NCI-H1694 treated with DMSO at 0.1 percent for 48 hours (cell line): ENCODE results near the gene SPATA45.

Source experiments
- DNase-seq: peaks from one replicate; lab custom pipeline; 2025; lab: John Stamatoyannopoulos, UW

The SPATA45 gene

DNA sequence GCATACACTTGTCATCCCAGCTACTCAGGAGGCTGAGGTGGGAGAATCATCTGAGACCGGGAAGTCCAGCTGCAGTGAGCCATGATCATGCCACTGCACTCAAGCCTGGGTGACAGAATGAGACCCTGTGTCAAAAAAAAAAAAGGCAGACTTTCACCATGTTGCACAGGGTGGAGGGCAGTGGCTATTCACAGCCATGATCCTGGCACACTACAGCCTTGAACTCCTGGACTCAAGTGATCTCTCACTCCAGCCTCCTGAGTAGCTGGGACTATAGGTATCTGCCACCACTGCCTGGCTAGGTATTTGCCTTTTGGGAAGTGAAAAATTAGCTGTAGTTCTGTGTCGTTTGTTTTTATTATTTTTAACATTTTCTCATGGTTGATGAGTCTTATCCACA lies 19.1 kb downstream of the SPATA45 start:
- no peak for DNase-seq

DNA sequence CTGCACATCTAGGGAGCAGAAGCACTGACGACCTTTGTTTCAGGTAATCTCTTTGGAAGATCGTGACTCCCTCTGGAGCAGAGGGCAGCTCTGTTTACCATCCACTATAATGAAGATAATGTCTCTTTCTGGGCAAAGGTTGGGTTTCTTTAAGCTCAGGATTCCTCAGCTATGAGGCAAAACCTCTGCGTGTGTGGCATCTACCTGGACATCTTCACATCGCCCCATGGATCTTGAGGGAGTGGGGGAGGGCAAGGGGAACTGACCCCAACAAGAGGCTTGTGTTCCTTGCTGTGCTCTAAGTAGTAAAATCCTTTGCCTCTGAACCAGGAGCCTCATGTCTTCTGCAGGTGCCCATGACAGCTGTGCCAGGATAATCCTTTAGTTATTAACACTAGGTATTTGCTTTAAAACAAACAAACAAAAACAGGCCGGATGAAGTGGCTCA lies 19.6 kb downstream of the SPATA45 start:
- DNase-seq, result no peak

DNA sequence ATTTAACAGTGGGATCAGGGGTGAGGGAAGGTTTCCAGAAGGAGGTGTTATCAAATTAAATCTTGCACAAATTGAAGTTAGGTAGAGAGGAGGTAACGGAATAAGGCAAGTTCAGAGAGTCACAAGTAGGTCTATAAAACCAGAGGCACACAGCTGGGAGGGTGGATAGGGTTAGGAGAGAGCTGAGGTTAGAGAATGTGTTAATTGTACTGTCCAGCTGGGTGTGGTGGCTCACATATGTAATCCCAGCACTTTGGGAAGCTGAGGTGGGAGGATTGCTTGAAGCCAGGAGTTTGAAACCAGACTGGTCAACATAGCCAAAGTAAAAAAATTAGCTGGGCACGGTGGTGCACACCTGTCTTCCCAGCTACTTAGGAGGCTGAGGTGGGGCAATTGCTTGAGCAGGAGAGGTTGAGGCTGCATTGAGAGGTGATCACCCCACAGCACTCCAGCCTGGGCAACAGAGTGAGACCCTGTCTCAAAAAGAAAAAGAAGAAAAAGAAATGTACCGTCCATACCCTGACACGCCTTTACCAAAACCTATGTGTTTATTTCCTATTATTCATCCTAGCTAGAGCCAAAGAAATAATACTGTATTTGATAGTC lies 20.2 kb downstream of the SPATA45 start:
- no peak for DNase-seq

DNA sequence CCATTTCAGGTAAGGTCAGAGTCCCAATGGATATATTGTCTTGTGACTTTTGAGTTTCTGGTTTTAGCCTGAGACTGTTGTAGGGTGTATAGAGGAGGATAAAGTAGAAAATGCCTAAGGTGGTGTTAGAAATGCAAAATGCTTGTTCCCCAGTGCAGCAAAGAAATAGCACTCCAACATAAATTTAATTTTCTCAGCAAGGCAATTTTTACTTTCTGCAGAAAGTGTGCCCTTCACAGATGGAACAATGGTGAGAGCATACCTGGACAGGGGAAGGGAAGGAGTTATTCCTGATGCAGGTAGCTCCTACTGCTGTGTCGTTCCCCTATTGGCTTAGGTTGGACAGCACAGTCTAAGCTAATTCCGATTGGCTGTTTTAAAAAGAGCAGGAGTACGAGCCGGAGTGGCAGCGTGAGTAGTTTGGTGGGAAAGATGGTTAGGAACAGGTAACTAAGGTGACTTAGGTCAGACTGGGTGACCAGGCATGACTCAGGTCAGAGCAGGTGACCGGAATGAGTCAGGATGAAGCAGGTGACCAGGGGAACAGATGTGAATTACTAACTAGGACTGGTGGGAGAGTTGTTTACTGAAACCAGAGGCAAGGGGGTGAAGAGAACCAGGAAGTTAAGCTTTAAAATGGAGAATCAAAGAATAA lies 21.5 kb downstream of the SPATA45 start:
- DNase-seq, result no peak

DNA sequence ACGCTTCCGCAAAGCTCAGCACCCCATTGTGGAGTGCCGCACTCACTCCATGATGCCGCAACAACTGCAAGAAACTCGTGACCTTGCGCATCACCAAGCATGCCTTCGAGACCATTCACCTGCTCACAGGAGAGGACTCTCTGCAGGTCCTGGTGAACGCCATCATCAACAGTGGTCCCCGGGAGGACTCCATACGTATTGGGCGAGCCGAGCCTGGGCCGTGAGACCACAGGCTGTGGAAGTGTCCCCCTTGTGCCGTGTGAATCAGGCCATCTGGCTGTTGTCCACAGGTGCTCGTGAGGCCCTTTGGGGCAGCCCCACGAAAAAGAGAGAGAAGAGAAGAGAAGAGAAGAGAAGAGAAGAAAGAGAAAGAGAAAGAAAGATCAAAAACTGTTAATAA lies 23.2 kb downstream of the SPATA45 start:
- DNase-seq, result no peak

DNA sequence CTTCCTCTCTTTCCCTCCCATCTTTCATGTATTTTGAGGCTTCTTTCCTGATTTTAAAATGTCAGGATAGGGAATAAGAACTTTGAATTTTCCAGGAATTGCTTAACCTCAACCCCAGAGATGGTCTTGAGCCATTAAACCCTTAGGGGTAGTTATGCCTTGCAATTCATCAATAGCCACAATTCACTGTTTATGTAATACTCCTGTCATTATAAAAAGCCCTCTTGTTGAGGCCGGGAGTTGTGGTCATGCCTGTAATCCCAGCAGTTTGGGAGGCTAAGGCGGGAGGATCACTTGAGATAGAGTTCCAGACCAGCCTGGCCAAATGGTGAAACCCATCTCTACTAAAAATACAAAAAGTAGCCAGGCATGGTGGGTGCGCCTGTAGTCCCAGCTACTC lies 24.5 kb downstream of the SPATA45 start:
- no peak for DNase-seq

DNA sequence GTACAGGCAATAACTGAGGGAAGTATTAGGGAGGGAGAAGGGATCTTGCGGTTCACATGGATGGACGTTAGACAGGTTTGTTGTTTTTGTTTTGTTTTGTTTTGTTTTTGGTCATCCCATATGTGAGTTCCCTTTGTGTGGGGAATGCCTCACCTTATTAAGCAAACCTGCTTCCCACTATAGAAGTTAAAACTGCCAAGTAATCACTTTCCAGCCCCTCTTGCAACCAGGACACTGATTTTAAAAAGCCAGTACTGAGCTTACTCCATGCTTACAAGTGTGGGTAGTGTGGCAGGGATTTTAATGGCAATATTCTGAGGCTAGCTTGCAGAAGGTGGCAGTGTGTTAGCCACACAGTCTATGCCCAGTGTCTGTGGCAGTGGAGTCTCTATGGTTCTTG lies 26.5 kb downstream of the SPATA45 start:
- DNase-seq, result no peak

DNA sequence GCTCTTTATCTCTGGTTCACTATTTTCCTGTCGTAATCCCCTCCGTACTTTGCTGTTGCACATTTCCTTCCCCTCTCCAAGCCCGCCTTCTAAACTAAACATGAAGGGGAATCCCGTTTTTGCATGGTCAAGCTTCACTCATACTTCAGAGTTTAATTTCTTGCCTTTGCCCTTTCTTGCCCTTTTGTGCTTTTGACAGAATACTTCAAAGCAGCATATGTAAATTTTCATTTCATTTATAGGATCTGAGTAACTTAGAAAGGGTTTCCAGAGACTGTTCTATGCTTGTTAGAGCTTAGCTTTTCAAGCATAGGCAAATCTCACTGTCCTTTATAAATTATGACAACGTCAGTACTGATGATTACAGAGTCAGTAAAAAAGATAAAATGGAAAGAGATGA lies 27.7 kb downstream of the SPATA45 start:
- DNase-seq, result no peak

DNA sequence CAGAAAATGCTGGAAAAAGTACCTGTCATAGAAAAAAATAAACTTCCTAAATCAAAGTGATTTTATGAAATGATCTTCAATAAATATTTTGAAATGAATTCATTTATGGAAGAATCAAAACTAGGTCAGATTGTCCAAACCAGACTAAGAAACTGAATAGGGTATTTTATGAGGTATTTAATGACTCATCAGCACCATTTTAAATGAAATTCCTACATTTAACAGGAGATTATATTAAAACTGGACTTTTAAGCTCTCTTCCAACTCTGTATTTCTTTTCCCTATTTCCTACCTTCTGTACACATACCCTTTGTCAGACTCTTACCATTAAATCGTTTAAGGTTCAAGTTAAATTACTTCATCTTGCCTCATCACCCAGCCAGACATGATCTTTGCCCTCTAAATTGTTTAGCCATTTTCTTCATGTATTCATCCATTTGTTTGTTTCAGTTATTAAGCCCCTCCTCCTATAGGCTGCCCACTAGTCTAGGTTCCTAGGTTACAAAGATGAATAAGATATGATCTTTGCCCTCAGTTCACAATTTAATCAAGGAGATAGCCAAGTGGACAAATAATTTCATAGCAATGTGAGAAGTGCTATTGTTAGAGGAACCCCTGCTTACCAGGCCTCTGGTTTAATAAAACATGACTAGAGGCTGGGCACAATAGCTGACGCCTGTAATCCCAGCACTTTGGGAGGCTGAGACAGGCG lies 30.7 kb downstream of the SPATA45 start:
- no peak for DNase-seq

DNA sequence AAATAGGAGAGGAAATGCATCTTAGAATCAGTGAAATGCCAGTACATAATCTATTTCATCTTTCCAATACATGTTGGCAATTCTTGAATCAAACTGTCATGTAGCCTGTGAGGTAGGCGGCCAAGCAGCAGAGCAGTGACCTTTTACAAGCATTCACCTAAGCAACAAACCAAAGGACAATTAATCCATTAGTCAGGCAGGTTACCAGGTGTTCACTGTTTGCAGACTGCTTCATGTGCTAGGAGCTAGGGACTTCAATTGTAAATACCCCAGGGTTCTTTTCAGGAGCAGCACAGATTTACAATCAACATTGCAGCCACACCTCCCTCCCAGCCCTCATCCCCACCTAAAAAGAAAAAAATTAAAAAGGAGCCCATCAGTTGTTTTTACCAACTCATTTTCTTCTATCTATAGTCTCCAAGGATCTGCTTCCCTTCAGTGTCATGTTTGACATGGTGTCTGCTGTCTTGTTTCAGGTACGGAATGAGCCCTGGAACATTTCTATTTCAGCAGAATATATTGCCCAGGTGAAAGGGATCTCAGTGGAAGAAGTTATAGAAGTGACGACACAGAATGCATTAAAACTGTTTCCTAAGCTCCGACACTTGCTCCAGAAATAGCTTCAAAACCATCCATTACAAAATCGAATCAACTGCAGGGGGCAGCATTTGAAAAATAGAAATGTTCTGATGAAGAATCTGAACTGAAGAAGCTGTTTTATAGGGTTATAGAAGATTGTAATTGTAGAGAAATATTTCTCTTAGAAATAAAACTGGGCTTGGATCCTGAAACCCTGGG lies 32.7 kb downstream of the SPATA45 start:
- peak; percentile 30 for DNase-seq

DNA sequence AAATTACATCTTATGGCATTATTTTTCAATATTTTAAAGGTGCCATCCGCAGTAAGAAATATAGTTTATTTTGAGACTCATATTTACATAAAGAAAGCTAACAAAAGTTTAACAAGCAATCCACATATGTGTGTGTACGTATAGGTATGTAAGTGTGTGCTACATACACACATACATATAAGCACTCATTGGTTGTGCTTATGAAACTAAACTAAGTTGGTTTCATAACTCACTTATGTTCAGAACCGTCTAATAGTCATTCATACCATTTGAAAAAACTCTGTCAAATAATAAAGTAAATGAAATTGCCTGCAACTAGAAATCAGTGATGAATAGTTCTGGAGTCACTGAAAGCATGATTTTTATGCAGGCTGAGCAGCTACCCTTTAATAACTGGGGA lies 41.7 kb downstream of the SPATA45 start:
- DNase-seq, result no peak

DNA sequence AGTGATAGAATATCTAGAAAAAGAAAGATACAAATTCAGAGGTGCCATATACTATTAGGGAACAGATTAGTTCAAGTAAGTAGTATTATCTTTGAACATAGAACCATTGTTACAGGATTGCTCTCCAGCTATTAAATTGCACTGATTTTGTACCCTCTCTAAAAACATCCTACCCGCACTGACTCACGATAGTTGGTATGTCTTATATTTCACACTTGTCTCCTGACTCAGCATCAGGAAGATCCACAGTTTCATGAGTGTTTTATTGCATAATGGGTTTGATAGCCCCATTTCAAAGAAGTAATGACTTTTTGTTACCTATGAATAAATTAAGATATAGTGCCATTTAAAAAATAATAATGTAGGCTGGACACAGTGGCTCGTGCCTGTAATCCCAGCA lies 49.8 kb downstream of the SPATA45 start:
- DNase-seq, result no peak

DNA sequence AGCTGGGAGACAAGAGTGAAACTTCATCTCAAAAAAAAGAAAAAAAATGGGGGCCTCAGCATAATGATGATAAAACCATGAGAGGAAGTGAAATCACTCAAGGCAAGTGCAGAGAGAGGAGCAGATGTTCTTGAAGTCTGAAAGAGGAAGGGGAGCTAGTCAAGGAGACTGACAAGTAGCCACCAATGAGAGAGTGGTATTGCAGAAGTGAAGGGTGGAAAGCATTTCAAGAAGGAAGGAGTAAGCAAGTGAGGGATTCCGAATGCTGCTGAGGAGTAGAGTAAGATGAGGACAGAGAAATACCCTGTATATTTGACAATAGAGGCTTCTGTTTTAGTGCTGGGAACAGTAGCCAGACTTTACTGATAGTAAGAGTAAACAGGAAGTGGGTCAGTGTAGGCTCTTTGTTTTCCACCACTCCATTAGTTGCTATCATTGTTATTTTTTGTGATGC lies 52.9 kb downstream of the SPATA45 start:
- DNase-seq, result no peak

DNA sequence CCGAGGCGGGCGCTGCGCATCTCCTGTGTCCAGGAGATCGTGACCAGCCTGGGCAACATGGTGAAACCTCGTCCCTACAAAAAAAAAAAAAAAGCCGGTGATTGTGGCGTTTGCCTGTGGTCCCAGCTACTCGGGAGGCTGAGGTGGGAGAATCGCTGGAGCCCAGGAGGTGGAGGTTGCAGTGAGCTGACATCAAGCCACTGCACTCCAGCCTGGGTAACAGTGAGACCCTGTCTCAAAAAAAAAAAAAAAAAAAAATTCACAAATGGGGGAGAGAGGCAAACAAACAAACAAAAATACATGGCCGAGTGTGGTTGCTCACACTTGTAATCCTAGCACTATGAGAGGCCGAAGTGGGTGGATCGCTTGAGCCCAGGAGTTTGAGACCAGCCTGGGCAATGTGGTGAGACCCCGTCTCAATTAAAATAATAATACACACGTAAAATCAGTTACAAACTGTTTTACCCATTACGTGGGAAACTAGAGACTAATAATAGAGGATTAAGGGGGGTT lies 55.0 kb downstream of the SPATA45 start:
- no peak for DNase-seq

DNA sequence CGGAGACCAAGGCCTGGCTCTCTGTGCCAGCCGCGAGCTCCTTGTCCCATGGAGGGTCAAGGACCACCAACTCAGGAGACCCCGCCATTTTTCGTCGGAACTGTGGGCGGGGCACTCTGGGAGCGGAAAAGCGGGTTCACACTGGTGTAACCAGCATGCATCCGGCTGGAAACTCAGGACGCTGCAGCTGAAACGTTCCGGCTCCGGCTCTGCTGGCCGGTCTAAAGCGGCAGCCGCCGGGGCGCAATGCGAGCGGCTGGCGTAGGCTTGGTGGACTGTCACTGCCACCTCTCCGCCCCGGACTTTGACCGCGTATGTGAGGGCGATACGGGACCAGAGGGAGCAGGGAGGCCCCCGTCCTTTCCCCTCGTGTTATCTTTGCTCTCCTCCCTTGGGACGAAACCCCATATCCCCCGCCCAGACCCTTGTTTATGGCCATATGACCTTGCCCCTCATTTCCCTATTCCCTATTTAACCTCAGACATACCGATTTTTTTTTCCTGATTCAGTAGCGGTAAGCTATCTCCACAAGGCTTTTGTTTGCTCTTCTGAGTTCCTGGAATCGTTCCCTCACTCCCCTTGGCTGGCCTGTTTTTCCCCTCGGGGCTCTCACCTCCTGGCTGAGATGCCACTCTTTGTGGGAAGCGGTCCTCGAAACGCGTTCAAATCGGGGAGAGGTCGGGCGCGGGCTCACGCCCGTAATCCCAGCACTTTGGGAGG lies 55.6 kb downstream of the SPATA45 start, which contains the start of the genes NSL1 and TATDN3:
NSL1 (minus strand) TSS at position 102 of the 720 bp plus-strand sequence; CDS start at position 88, 14 bp downstream.
TATDN3 (plus strand) TSS at position 219 of the 720 bp plus-strand sequence; CDS start at position 247, 28 bp downstream.
- peak; percentile 78 for DNase-seq

DNA sequence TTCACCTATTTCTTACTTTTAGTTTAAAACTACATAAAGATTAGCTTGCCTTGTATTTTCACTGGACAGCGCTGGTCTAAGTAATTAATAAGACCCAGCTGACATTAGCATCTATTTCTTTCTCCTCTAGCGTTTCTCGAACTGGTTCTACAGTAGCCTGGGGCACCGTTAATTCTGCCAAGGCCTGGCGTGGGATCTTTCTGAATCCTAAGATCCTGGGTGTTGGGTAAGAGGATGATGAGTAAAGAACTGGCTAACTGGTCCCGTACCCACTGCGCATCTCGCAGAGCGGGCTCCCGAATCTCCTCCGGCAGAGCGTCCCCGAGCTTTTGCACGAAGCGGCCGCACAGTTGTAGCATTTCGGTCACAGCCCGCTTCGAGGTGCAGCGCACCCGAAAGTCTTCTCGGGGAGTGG lies 56.2 kb downstream of the SPATA45 start:
- no peak for DNase-seq

DNA sequence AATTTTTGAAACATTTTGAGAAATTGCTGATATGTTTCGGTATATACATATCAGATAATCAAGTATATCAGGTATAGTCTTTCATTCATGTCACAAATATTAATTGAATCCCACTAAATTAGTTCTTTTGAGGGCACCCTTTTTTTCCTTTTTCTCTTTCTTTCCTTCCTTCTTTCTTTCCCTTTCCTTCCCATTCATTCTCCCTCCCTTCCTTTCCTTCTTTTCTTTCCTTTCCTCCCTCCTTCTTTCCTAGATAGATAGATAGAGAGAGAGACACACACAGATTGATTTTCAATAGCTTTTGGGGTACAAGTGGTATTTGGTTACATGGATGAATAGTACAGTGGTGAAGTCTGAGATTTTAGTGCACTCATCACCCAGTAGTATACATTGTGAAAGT lies 61.6 kb downstream of the SPATA45 start:
- no peak for DNase-seq

DNA sequence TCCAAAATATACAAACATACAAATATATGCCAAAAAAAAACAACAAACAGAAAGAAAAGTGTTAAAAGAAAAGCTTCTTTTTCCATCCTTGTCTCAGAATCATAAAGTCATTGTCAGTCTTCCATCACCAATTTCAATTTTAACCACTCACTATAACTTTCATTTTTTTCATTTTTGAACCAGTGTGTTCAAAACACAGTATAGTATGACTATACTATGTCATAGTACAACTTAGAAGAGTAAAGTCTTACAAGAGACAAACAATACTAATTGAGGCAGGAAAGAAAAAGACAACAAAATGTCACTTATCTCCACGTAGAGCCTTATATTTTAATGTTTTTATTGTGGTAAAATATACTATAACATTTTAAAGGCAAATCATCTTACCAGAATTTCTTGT lies 63.5 kb downstream of the SPATA45 start:
- DNase-seq, result no peak

DNA sequence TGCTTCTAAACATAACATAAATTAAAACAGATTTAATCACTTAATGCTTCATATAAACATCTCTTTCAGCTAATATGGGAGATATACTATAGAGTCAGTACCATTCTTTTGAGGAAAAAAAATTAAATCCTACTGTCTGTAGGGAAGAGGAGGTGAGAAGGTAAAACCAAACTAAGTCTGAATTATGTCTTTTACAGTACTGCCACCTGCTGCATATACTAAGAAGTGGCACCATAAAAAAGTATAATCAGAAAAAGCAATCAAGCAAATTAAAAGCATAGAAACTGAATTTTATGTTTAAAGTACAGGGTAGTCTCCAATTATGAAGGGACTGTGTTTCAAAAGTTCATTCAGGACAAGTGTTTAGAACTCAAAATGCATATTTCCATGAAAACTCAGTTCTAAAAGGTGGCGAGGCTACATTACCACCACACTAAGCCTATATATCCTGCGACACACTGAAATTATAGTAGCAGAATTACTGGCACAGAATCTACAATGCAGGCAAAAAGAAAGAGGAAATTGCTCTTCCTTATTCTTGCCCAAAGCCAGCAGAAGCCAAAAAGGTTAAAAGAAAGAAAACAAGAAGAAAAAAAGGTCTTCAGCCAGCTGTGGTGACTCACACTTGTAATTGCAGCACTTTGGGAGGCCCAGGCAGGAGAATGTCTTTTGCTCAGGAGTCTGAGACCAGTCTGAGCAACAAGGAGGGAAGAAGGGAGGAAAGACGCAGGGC lies 64.9 kb downstream of the SPATA45 start:
- DNase-seq, result peak; percentile 51

DNA sequence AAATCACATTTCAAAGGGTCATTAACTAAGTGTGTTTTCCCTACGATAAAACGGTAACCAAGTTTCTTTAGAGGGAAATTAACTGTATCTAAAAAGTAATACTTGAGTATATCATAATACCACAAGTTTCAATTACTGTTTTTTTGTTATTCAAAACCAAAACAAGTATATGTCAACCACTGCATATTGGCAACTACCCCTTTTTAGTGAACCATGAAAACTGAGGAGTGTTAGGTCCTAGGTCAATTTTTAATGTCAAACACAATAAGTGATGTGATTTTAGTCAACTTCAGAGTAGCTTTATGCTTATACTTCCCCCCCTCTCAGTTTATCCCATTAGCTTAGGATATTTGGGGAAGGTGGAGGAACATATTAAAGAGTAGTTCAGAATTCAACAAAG lies 66.2 kb downstream of the SPATA45 start:
- DNase-seq, result no peak

DNA sequence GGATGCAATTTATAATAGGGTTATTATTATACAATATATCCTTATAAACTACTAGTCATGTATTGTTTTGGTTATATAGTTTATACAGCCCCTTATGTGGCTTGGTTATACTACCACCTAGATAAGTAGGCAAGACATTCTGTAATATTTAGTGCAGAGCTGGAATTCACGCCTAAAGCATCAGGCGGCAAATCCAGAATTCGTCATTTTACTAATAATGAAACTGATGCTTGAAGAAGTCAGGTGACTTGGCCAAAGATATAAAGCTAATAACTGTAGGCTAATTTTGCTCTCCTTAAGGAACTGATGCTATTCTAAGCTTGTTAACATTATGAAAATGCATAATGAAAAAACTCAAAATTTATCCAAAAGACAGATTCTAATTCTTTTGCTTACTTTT lies 66.7 kb downstream of the SPATA45 start:
- DNase-seq, result no peak
